ENCODE data around the gene IDH3A.

The IDH3A gene

GRCh38 chr15:78193731-78194567 lies 44.8 kb downstream of the IDH3A start:
- Histone ChIP-seq H3K4me2 (ENCODE audit: insufficient read depth, low read length, poor library complexity, severe bottlenecking) (no peak overlapping the region), H3K23ac (ENCODE audit: low read depth, low read length, poor library complexity) (no peak overlapping the region), H3K79me1 (ENCODE audit: low read depth, low read length) (no peaks in the 10 kb centered on the region), H2BK5ac (ENCODE audit: low read length) (peak overlapping the region; percentile 1), H2AK5ac (ENCODE audit: low read depth, low read length) (peak overlapping the region; percentile 46), H3K9me3 (replicated peaks in 1 of 2; ENCODE audit: control insufficient read depth in 2 of 2, insufficient read depth in 1 of 2, low read depth in 1 of 2, low read length in 2 of 2) (no peaks in the 10 kb centered on the region), H2BK120ac (ENCODE audit: low read depth, low read length) (no peak overlapping the region), H2AFZ (ENCODE audit: low read length) (peak overlapping the region; percentile 29), H3K36me3 (replicated peaks in 1 of 2; ENCODE audit: control insufficient read depth in 2 of 2, insufficient read depth in 2 of 2, low read length in 2 of 2) (no peaks in the 10 kb centered on the region), H3K9ac (ENCODE audit: low read depth, low read length, poor library complexity) (no peak overlapping the region), H3K14ac (ENCODE audit: low read length) (no peak overlapping the region), H3K27ac (replicated peaks; ENCODE audit: low read length) (no peak overlapping the region), H2BK15ac (ENCODE audit: low read length) (peak overlapping the region; percentile 86), H2BK12ac (ENCODE audit: low read length) (no peak overlapping the region), H4K8ac (ENCODE audit: low read depth, low read length) (no peak overlapping the region), H3K18ac (ENCODE audit: low read length) (peak overlapping the region; percentile 31), H3K4me1 (ENCODE audit: control insufficient read depth in 2 of 2, insufficient read depth in 1 of 2, low read depth in 1 of 2, low read length in 2 of 2) (peaks cover 0 to 4% of the 10 kb centered on the region in 2 donors), H3K4me3 (ENCODE audit: low read length in 2 of 2) (no peak overlapping the region), H3K27me3 (ENCODE audit: control insufficient read depth in 3 of 3, insufficient read depth in 3 of 3, low read depth in 1 of 3, low read length in 3 of 3) (no peaks in the 10 kb centered on the region), H4K91ac (ENCODE audit: low read depth, low read length, poor library complexity) (no peak overlapping the region), H3K4ac (ENCODE audit: low read length) (no peak overlapping the region)
- no CpG with 5 or more reads among the region's 15 CpGs for WGBS, 2 donors (ENCODE audit: extremely low coverage in 2 of 2, insufficient read length in 2 of 2, insufficient replicate concordance in 1 of 2)
- DNase-seq (ENCODE audit: low spot score) = no peak

DNA sequence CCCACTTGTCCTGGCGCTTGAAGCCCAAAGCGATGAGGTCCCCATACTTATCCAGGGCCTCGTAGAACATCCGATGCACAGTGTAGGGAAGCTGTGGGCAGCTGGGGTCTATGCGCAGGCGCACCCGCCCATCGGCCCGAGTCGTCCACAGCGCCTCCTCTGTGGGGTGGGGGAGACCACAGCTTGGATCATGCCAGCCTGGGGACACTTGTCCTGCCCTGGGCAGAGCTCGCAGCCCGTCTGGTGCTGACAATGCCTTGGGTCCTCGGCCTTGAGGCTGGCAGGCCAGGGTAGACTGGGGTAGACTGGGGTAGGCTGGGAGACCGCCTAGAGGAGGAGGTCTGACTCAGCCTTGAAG lies 45.4 kb downstream of the IDH3A start:
- H3K4me3 ChIP-seq (ENCODE audit: low read length in 2 of 2) = no peak overlapping the region
- H3K4me1 ChIP-seq (ENCODE audit: control insufficient read depth in 2 of 2, insufficient read depth in 1 of 2, low read depth in 1 of 2, low read length in 2 of 2) = peaks cover 0 to 4% of the 10 kb centered on the region in 2 donors
- no peak overlapping the region for H2AK5ac ChIP-seq (ENCODE audit: low read depth, low read length)
- peak overlapping the region; percentile 69 for H3K23ac ChIP-seq (ENCODE audit: low read depth, low read length, poor library complexity)
- H2BK5ac ChIP-seq (ENCODE audit: low read length) = peak overlapping the region; percentile 1
- H3K9ac ChIP-seq (ENCODE audit: low read depth, low read length, poor library complexity) = peak overlapping the region; percentile 51
- H3K4ac ChIP-seq (ENCODE audit: low read length) = no peak overlapping the region
- no peak overlapping the region for H3K4me2 ChIP-seq (ENCODE audit: insufficient read depth, low read length, poor library complexity, severe bottlenecking)
- H4K91ac ChIP-seq (ENCODE audit: low read depth, low read length, poor library complexity) = no peak overlapping the region
- H2AFZ ChIP-seq (ENCODE audit: low read length) = peak overlapping the region; percentile 29
- no peaks in the 10 kb centered on the region for H3K9me3 ChIP-seq (replicated peaks in 1 of 2; ENCODE audit: control insufficient read depth in 2 of 2, insufficient read depth in 1 of 2, low read depth in 1 of 2, low read length in 2 of 2)
- H3K18ac ChIP-seq (ENCODE audit: low read length) = peak overlapping the region; percentile 3
- H3K79me1 ChIP-seq (ENCODE audit: low read depth, low read length) = no peaks in the 10 kb centered on the region
- H4K8ac ChIP-seq (ENCODE audit: low read depth, low read length) = no peak overlapping the region
- no peaks in the 10 kb centered on the region for H3K36me3 ChIP-seq (replicated peaks in 1 of 2; ENCODE audit: control insufficient read depth in 2 of 2, insufficient read depth in 2 of 2, low read length in 2 of 2)
- H3K27me3 ChIP-seq (ENCODE audit: control insufficient read depth in 3 of 3, insufficient read depth in 3 of 3, low read depth in 1 of 3, low read length in 3 of 3) = no peaks in the 10 kb centered on the region
- H2BK12ac ChIP-seq (ENCODE audit: low read length) = peak overlapping the region; percentile 28
- no CpG with 5 or more reads among the region's 15 CpGs for WGBS, 2 donors (ENCODE audit: extremely low coverage in 2 of 2, insufficient read length in 2 of 2, insufficient replicate concordance in 1 of 2)
- H2BK15ac ChIP-seq (ENCODE audit: low read length) = peak overlapping the region; percentile 86
- no peak overlapping the region for H3K14ac ChIP-seq (ENCODE audit: low read length)
- H3K27ac ChIP-seq (replicated peaks; ENCODE audit: low read length) = no peak overlapping the region
- no peak overlapping the region for H2BK120ac ChIP-seq (ENCODE audit: low read depth, low read length)
- DNase-seq (ENCODE audit: low spot score) = no peak

GRCh38 chr15:78195735-78196201 lies 46.6 kb downstream of the IDH3A start:
- Histone ChIP-seq H3K4me1 (ENCODE audit: control insufficient read depth in 2 of 2, insufficient read depth in 1 of 2, low read depth in 1 of 2, low read length in 2 of 2) (peaks cover 0 to 4% of the 10 kb centered on the region in 2 donors), H3K23ac (ENCODE audit: low read depth, low read length, poor library complexity) (no peak overlapping the region), H2BK15ac (ENCODE audit: low read length) (peak overlapping the region; percentile 60), H3K9ac (ENCODE audit: low read depth, low read length, poor library complexity) (no peak overlapping the region), H3K18ac (ENCODE audit: low read length) (no peak overlapping the region), H3K4ac (ENCODE audit: low read length) (no peak overlapping the region), H2BK5ac (ENCODE audit: low read length) (no peak overlapping the region), H2BK12ac (ENCODE audit: low read length) (no peak overlapping the region), H3K27ac (replicated peaks; ENCODE audit: low read length) (no peak overlapping the region), H2AFZ (ENCODE audit: low read length) (no peak overlapping the region), H3K14ac (ENCODE audit: low read length) (no peak overlapping the region), H3K36me3 (replicated peaks in 1 of 2; ENCODE audit: control insufficient read depth in 2 of 2, insufficient read depth in 2 of 2, low read length in 2 of 2) (no peaks in the 10 kb centered on the region), H4K91ac (ENCODE audit: low read depth, low read length, poor library complexity) (no peak overlapping the region), H3K27me3 (ENCODE audit: control insufficient read depth in 3 of 3, insufficient read depth in 3 of 3, low read depth in 1 of 3, low read length in 3 of 3) (peaks cover 0 to 1% (median 0%) of the 10 kb centered on the region in 3 experiments), H4K8ac (ENCODE audit: low read depth, low read length) (no peak overlapping the region), H3K4me3 (ENCODE audit: low read length in 2 of 2) (no peak overlapping the region), H2AK5ac (ENCODE audit: low read depth, low read length) (no peak overlapping the region), H3K79me1 (ENCODE audit: low read depth, low read length) (no peaks in the 10 kb centered on the region), H2BK120ac (ENCODE audit: low read depth, low read length) (no peak overlapping the region), H3K9me3 (replicated peaks in 1 of 2; ENCODE audit: control insufficient read depth in 2 of 2, insufficient read depth in 1 of 2, low read depth in 1 of 2, low read length in 2 of 2) (no peaks in the 10 kb centered on the region), H3K4me2 (ENCODE audit: insufficient read depth, low read length, poor library complexity, severe bottlenecking) (no peak overlapping the region)
- no CpG with 5 or more reads among the region's 7 CpGs for WGBS, 2 donors (ENCODE audit: extremely low coverage in 2 of 2, insufficient read length in 2 of 2, insufficient replicate concordance in 1 of 2)
- no peak for DNase-seq (ENCODE audit: low spot score)

DNA sequence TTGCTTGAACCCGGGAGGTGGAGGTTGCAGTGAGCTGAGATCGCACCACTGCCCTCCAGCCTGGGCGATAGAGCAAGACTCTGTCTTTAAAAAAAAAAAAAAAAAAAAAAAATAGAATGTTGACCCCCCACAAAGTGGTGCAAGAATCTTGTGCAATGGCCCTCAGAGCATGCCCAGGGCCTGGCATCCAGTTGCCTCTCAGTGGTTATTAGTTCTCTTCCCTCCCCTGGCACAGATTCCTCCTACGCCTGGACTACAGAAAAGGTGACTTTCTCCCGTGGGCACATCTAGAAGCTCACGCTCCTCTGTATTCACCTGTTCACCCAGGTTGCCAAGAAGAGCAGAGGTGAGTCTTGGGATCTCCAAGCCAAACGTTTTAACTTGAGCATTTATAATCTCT lies 48.5 kb downstream of the IDH3A start:
- Histone ChIP-seq H4K91ac (ENCODE audit: low read depth, low read length, poor library complexity) (no peak overlapping the region), H3K9me3 (replicated peaks in 1 of 2; ENCODE audit: control insufficient read depth in 2 of 2, insufficient read depth in 1 of 2, low read depth in 1 of 2, low read length in 2 of 2) (no peaks in the 10 kb centered on the region), H3K14ac (ENCODE audit: low read length) (no peak overlapping the region), H3K4me1 (ENCODE audit: control insufficient read depth in 2 of 2, insufficient read depth in 1 of 2, low read depth in 1 of 2, low read length in 2 of 2) (peaks cover 0 to 4% of the 10 kb centered on the region in 2 donors), H3K36me3 (replicated peaks in 1 of 2; ENCODE audit: control insufficient read depth in 2 of 2, insufficient read depth in 2 of 2, low read length in 2 of 2) (no peaks in the 10 kb centered on the region), H3K4ac (ENCODE audit: low read length) (no peak overlapping the region), H3K23ac (ENCODE audit: low read depth, low read length, poor library complexity) (no peak overlapping the region), H4K8ac (ENCODE audit: low read depth, low read length) (no peak overlapping the region), H2AFZ (ENCODE audit: low read length) (no peak overlapping the region), H3K4me2 (ENCODE audit: insufficient read depth, low read length, poor library complexity, severe bottlenecking) (no peak overlapping the region), H2BK15ac (ENCODE audit: low read length) (no peak overlapping the region), H2BK120ac (ENCODE audit: low read depth, low read length) (no peak overlapping the region), H3K79me1 (ENCODE audit: low read depth, low read length) (no peaks in the 10 kb centered on the region), H2BK12ac (ENCODE audit: low read length) (no peak overlapping the region), H3K9ac (ENCODE audit: low read depth, low read length, poor library complexity) (no peak overlapping the region), H3K27me3 (ENCODE audit: control insufficient read depth in 3 of 3, insufficient read depth in 3 of 3, low read depth in 1 of 3, low read length in 3 of 3) (peaks cover 0 to 11% (median 0%) of the 10 kb centered on the region in 3 experiments), H2BK5ac (ENCODE audit: low read length) (no peak overlapping the region), H3K18ac (ENCODE audit: low read length) (no peak overlapping the region), H3K27ac (replicated peaks; ENCODE audit: low read length) (no peak overlapping the region), H2AK5ac (ENCODE audit: low read depth, low read length) (no peak overlapping the region), H3K4me3 (ENCODE audit: low read length in 2 of 2) (no peak overlapping the region)
- DNase-seq (ENCODE audit: low spot score) = no peak
- WGBS, 2 donors (ENCODE audit: extremely low coverage in 2 of 2, insufficient read length in 2 of 2, insufficient replicate concordance in 1 of 2) = no CpG with 5 or more reads among the region's 7 CpGs

Data from neuronal stem cell (in vitro differentiated cells).